Lower lobe of right lung (tissue), 2 donors: Measurements from ENCODE around the gene KMT5B. TPM values are rescaled to one million over a fixed set of nuclear protein-coding genes. Genes with fewer than 3 reads are reported as not detected.
"Not testable (repeated sequence)": the region's sequence is repeated elsewhere in the genome, so short reads cannot be mapped to it uniquely, and the experiment has no call there.

Experiments
- ATAC-seq, 2 donors: fragments of 200-7000 bp; cut with Tn5 transposase; one replicate each; pipeline ENCODE4 v1.9.1; 2020 to 2022; ENCODE audit warnings: mild to moderate bottlenecking in 2 of 2, moderate library complexity in 2 of 2
- DNase-seq: peaks from one replicate; pipeline ENCODE4 v3.0.0-alpha.2; 2020
- H3K27ac ChIP-seq: fragments of 200-600 bp; one replicate; pipeline ENCODE4 v1.8.0; 2022
- H3K27me3 ChIP-seq: fragments of 200-600 bp; one replicate; pipeline ENCODE4 v1.8.0; 2022; ENCODE audit warnings: low read depth
- H3K36me3 ChIP-seq: fragments of 200-600 bp; one replicate; pipeline ENCODE4 v1.8.0; 2022; ENCODE audit warnings: mild to moderate bottlenecking
- H3K4me1 ChIP-seq: fragments of 200-600 bp; one replicate; pipeline ENCODE4 v1.8.0; 2022
- H3K4me3 ChIP-seq: fragments of 200-600 bp; one replicate; pipeline ENCODE4 v1.8.0; 2022; ENCODE audit warnings: mild to moderate bottlenecking
- H3K9me3 ChIP-seq: fragments of 200-600 bp; one replicate; pipeline ENCODE4 v1.8.0; 2022
- intact Hi-C: fragments of 100-400 bp; cut with DNase I; formaldehyde crosslinking; loops from one replicate; pipeline ENCODE4 v1.11.0; 2022
- total RNA-seq: library from RNA; stranded (reverse); fragmentation: NEBNext Ultra II Directional; extraction: Animal tissue kit (Norgen Biotek cat#: 25700); gene quantifications from one replicate; pipeline ENCODE4 v1.2.1, GENCODE V29; 2021
- TF ChIP-seq, protein P1 (sequence below): fragments of 200-600 bp; IDR thresholded peaks from one replicate; pipeline ENCODE4 v1.8.0; 2022; ENCODE audit warnings: antibody characterized with exemption, mild to moderate bottlenecking
- donor health status: DM: no; HTN: yes; CAD: no; lungs with severe emphysema.

Gene KMT5B
- total RNA-seq, 1 donor from 2014 or later = 48.6 TPM

DNA sequence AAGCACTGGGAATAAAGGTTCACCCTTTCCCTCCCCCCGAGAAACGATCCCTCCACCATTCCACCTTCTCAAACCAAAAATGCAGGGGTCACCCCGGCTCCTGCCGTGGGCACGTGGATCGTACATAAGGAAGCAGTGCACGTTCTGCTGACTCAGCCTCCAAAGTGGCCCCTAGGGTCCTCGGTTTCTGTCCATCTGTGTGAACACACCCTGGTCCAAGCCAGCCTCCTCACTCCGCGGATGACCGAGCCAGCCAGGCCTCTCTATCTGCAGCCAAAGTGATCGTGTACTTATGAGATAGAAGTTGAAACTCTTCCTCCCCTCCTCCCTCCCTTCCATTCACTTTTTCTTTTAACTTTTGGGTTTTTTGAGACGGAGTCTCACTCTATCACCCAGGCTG, 42.4 kb upstream of the KMT5B start:
- peaks cover 8% of the 10 kb centered on the region for H3K4me1 ChIP-seq
- H3K4me3 ChIP-seq = no peak overlapping the region
- DNase-seq = no peak
- no peak for ATAC-seq
- no peaks in the 10 kb centered on the region for H3K27me3 ChIP-seq
- H3K27ac ChIP-seq = no peak overlapping the region
- TF ChIP-seq, protein P1, sequence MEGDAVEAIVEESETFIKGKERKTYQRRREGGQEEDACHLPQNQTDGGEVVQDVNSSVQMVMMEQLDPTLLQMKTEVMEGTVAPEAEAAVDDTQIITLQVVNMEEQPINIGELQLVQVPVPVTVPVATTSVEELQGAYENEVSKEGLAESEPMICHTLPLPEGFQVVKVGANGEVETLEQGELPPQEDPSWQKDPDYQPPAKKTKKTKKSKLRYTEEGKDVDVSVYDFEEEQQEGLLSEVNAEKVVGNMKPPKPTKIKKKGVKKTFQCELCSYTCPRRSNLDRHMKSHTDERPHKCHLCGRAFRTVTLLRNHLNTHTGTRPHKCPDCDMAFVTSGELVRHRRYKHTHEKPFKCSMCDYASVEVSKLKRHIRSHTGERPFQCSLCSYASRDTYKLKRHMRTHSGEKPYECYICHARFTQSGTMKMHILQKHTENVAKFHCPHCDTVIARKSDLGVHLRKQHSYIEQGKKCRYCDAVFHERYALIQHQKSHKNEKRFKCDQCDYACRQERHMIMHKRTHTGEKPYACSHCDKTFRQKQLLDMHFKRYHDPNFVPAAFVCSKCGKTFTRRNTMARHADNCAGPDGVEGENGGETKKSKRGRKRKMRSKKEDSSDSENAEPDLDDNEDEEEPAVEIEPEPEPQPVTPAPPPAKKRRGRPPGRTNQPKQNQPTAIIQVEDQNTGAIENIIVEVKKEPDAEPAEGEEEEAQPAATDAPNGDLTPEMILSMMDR = no peak
- H3K9me3 ChIP-seq = no peaks in the 10 kb centered on the region
- no peaks in the 10 kb centered on the region for H3K36me3 ChIP-seq
- intact Hi-C loops = no loop called here

DNA sequence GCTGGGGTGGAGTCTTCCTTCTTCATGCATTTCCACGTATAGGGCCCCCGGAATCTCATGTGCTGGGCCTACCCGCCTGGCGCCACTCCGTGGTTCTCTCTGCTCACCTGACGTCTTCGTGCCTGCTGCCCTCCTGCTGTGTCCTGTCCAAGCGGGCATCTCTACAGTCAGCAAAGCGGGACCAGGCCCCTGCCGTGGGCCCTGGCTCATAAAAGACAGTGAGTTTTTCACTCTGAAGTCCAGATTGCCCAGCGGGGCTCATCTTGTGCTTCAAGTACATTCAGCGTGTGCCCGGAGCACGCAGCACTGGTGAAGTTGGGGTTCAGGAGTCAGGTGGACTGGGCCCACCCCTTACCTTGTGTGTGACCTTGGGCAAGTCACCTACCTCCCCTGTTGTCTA, 41.3 kb upstream of the KMT5B start:
- H3K4me3 ChIP-seq = no peak overlapping the region
- H3K4me1 ChIP-seq = peaks cover 8% of the 10 kb centered on the region
- H3K36me3 ChIP-seq = no peaks in the 10 kb centered on the region
- H3K27me3 ChIP-seq = no peaks in the 10 kb centered on the region
- no peak for DNase-seq
- TF ChIP-seq, protein P1 = no peak
- no peak for ATAC-seq
- H3K27ac ChIP-seq = no peak overlapping the region
- intact Hi-C loops = no loop called here
- H3K9me3 ChIP-seq = no peaks in the 10 kb centered on the region

GRCh38 chr11:68251765-68252164, 38.7 kb upstream of the KMT5B start:
- Histone ChIP-seq H3K9me3 (no peaks in the 10 kb centered on the region), H3K4me3 (no peak overlapping the region), H3K4me1 (no peaks in the 10 kb centered on the region), H3K27me3 (no peaks in the 10 kb centered on the region), H3K27ac (no peak overlapping the region), H3K36me3 (no peaks in the 10 kb centered on the region)
- ATAC-seq (peak in 1 of 2 donors; percentile 61), DNase-seq (peak; percentile 75)
- intact Hi-C loops = no loop called here
- TF ChIP-seq, protein P1 = no peak

DNA sequence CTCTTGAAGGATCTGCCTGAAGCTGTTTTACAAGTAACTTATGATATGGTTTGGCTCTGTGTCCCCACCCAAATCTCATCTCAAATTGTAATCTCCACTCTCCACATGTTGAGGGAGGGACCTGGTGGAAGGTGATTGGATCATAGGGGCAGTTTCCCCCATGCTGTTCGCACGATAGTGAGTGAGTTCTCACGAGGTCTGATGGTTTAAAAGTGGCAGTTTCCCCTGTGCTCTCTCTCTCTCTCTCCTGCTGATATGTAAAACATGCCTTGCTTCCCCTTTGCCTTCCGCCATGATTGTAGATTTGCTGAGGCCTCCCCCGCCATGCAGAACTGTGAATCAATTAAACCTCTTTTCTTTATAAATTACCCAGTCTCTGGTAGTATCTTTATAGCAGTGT, 31.8 kb upstream of the KMT5B start:
- H3K27me3 ChIP-seq, intact Hi-C loops, H3K36me3 ChIP-seq, ATAC-seq, DNase-seq, H3K27ac ChIP-seq, H3K4me3 ChIP-seq, H3K4me1 ChIP-seq: not testable (repeated sequence)
- H3K9me3 ChIP-seq = peaks cover 11% of the 10 kb centered on the region

DNA sequence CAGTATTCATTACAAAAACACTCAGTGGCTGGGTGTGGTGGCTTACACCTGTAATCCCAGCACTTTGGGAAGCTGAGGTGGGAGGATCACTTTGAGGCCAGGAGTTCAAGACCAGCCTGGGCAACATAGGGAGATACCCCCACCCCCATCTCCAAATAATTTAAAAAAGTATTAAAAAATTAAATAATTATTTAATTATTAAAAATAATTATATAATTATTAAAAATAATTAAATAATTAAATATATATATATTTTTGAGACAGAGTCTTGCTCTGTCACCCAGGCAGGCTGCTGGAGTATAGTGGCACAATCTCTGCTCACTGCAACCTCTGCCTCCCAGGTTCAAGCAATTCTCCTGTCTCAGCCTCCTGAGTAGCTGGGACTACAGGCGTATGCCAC, 30.8 kb upstream of the KMT5B start:
- DNase-seq, H3K27me3 ChIP-seq, H3K4me3 ChIP-seq, H3K36me3 ChIP-seq, intact Hi-C loops, H3K27ac ChIP-seq, ATAC-seq, H3K4me1 ChIP-seq: not testable (repeated sequence)
- peaks cover 11% of the 10 kb centered on the region for H3K9me3 ChIP-seq

DNA sequence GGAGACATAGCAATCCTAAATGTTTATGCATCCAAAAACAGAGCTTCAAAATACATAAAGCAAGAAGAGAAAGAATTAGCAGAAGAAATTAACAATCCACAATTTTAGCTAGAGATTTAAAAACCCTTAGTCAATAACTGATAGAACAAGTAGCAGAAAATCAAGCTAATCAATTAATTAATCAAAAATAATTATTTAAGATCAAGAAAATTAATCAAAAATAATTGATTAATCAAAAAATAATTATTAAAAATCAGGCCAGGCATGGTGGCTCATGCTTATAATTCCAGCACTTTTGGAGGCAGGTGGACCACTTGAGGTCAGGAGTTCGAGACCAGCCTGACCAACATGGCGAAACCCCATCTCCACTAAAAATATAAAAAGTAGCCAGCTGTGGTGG, 29.5 kb upstream of the KMT5B start:
- no peaks in the 10 kb centered on the region for H3K4me1 ChIP-seq
- ATAC-seq (no peak), DNase-seq (no peak)
- no peaks in the 10 kb centered on the region for H3K27me3 ChIP-seq
- no peaks in the 10 kb centered on the region for H3K36me3 ChIP-seq
- TF ChIP-seq, protein P1 = no peak
- intact Hi-C loops = no loop called here
- H3K27ac ChIP-seq = no peak overlapping the region
- H3K9me3 ChIP-seq = peaks cover 11% of the 10 kb centered on the region
- no peak overlapping the region for H3K4me3 ChIP-seq

GRCh38 chr11:68231621-68232020, 18.5 kb upstream of the KMT5B start:
- H3K4me3 ChIP-seq = no peak overlapping the region
- intact Hi-C loops = no loop called here
- no peaks in the 10 kb centered on the region for H3K36me3 ChIP-seq
- TF ChIP-seq, protein P1 = no peak
- DNase-seq = no peak
- no peak overlapping the region for H3K27ac ChIP-seq
- ATAC-seq = no peak
- peaks cover 9% of the 10 kb centered on the region for H3K9me3 ChIP-seq
- H3K4me1 ChIP-seq = no peaks in the 10 kb centered on the region
- H3K27me3 ChIP-seq = no peaks in the 10 kb centered on the region
